Fibroblast of villous mesenchyme (primary cell): Measurements from ENCODE around the gene GTF3C5. TPM values are rescaled to one million over a fixed set of nuclear protein-coding genes. Genes with fewer than 3 reads are reported as not detected.
"Not testable (repeated sequence)": the region's sequence is repeated elsewhere in the genome, so short reads cannot be mapped to it uniquely, and the experiment has no call there.

Experiments used
- DNase-seq: peaks from one replicate; pipeline ENCODE4 v3.0.0-alpha.2; 2010; ENCODE audit warnings: low read depth
- H3K4me3 ChIP-seq: 2 replicates; pipeline ENCODE4 v1.5.1; 2011; ENCODE audit warnings: low read depth, mild to moderate bottlenecking, low read length
- total RNA-seq: library from RNA; depleted of rRNA; stranded (reverse); fragments of >200 nt; gene quantifications from 2 replicates; pipeline ENCODE4 v1.2.3, GENCODE V29; 2012
- TF ChIP-seq, protein P1 (sequence below): IDR thresholded peaks from 2 replicates; pipeline ENCODE4 v1.5.1; 2012; ENCODE audit warnings: low read depth, mild to moderate bottlenecking, low read length; ENCODE audit not compliant: insufficient read depth

The GTF3C5 gene
- total RNA-seq, 1 donor, result 30.7 TPM

DNA sequence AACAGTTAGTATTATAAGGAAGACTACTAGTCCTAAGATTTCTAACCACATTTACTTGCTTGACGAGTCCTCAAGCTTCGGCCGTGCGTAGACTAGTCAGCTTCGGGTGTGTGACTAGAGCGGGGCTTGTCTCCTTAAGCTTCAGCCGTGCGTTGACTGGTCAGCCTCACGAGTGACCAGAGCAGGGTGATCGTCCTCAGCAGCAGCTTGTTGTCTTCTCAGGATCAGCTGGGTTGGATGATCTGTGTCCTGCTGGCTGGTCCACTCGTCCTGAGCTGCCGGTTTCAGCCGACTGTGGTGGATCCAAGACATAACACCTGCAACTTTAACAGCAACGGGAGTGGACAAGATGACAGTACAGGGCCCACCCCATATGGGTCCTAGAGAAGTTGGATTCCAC, 47.7 kb downstream of the GTF3C5 start:
- H3K4me3 ChIP-seq, result no peak overlapping the region
- no peak for DNase-seq
- TF ChIP-seq, protein P1, sequence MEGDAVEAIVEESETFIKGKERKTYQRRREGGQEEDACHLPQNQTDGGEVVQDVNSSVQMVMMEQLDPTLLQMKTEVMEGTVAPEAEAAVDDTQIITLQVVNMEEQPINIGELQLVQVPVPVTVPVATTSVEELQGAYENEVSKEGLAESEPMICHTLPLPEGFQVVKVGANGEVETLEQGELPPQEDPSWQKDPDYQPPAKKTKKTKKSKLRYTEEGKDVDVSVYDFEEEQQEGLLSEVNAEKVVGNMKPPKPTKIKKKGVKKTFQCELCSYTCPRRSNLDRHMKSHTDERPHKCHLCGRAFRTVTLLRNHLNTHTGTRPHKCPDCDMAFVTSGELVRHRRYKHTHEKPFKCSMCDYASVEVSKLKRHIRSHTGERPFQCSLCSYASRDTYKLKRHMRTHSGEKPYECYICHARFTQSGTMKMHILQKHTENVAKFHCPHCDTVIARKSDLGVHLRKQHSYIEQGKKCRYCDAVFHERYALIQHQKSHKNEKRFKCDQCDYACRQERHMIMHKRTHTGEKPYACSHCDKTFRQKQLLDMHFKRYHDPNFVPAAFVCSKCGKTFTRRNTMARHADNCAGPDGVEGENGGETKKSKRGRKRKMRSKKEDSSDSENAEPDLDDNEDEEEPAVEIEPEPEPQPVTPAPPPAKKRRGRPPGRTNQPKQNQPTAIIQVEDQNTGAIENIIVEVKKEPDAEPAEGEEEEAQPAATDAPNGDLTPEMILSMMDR, result no peak

DNA sequence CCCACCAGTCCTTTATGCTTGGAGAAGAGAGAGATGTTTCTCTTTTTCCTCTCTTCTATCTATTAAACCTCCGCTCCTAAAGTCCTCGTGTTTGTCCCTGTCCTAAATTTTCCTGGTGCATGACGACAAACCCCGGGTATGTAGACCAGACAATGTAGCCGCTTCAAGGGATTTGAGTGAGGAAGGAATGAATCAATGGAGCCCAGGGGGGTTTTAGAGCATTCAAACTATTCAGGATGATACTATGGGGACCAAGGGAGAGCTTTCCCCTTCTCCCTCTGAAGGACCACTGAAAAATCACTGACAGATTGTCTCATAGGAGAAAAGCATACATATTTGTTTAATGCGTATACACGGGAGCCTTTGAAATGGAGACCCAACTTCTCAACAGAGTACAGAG, 49.4 kb downstream of the GTF3C5 start:
- TF ChIP-seq, protein P1, result no peak
- no peak overlapping the region for H3K4me3 ChIP-seq
- DNase-seq, result no peak

DNA sequence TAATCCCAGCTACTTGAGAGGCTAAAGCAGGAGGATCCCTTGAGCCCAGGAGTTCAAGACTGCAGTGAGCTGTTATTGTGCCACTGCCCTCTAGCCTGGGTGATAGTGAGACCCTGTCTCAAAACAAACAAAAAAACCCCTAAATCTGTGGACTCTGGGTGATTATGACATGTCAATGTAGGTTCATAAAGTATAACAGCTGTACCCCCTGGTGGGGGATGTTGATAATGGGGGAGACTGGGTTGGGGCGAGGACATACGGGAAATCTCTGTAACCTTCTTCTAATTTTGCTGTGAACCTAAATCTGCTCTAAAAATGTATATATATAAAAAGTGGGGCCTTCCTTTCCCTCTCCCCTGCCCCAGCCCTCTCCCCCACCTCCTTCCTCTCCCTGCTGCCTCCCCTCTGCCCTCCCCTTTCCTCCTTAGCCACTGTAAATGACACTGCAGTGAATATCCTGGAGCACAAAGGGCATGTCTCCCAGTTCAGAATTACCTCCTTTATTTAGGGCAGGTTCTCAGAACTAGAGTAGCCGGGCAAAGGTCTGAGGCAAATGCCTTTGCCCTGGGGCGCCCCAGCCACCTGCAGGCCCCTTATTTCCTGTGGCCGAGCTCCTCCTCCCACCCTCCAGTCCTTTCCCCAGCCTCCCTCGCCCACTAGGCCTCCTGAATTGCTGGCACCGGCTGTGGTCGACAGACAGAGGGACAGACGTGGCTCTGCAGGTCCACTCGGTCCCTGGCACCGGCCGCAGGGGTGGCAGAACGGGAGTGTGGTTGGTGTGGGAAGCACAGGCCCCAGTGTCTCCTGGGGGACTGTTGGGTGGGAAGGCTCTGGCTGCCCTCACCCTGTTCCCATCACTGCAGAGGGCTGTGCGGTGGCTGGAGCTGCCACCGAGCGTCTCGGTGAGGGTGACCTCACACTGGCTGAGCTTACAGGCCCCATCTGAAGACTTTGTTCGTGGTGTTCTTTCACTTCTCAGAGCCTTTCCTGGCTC, 50.3 kb downstream of the GTF3C5 start:
- not testable (repeated sequence) for H3K4me3 ChIP-seq, DNase-seq

DNA sequence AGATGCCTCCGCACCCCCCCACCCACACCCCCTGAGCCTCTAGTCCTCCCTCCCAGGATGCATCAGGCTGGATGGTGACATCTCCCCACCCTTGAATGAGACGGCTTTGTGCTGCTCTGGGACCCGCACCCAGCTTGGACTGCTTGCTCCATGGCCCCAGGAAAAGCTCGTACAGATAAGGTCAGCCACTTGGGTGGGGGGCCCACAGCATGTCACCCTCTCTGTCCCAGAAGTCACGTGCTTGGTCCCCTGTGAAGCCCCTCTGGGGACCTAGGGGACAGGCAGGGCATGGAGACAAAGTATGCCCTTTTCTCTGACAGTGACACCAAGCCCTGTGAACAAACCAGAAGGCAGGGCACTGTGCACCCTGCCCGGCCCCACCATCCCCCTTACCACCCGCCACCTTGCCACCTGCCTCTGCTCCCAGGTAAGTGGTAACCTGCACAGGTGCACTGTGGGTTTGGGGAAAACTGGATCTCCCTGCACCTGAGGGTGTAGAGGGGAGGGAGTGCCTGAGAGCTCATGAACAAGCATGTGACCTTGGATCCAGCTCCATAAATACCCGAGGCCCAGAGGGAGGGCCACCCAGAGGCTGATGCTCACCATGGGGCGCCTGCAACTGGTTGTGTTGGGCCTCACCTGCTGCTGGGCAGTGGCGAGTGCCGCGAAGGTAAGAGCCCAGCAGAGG, 51.3 kb downstream of the GTF3C5 start:
- H3K4me3 ChIP-seq, DNase-seq: not testable (repeated sequence)

DNA sequence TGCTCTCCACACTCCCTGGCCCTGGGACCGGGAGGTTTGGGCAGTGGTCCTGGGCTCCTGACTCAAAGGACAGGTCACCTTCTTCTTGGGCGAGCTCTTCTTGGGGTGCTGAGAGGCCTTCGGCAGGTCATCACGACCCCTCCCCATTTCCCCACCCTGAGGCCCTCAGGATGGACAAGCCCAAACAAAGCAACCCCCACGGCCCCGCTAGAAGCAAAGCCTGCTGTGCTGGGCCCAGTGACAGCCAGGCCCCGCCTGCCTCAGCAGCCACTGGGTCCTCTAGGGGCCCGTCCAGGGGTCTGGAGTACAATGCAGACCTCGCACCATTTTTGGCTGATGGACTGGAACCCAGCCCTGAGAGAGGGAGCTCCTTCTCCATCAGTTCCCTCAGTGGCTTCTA, 52.9 kb downstream of the GTF3C5 start:
- not testable (repeated sequence) for DNase-seq

DNA sequence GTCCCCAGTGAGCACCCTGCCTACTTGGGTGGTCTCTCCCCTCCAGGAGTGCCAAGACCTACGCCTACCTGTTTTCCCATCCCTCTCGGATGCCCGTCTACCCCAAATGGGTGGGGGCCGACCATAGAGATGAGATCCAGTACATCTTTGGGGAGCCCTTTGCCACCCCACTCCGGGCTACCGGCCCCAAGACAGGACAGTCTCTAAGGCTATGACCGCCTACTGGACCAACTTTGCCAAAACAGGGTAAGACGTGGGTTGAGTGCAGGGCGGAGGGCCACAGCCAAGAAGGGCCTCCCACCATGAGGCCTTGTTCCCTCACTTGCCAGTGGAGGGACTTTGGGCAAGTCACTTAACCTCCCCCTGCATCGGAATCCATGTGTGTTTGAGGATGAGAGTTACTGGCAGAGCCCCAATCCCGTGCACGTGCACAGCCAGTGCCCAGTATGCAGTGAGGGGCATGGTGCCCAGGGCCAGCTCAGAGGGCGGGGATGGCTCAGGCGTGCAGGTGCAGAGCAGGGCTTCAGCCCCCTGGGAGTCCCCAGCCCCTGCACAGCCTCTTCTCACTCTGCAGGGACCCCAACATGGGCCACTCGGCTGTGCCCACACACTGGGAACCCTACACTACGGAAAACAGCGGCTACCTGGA, 55.5 kb downstream of the GTF3C5 start:
- not testable (repeated sequence) for DNase-seq, H3K4me3 ChIP-seq

More for the DNA sequence above, 52.9 kb downstream of the GTF3C5 start:
- H3K4me3 ChIP-seq, result not testable (repeated sequence)

DNA sequence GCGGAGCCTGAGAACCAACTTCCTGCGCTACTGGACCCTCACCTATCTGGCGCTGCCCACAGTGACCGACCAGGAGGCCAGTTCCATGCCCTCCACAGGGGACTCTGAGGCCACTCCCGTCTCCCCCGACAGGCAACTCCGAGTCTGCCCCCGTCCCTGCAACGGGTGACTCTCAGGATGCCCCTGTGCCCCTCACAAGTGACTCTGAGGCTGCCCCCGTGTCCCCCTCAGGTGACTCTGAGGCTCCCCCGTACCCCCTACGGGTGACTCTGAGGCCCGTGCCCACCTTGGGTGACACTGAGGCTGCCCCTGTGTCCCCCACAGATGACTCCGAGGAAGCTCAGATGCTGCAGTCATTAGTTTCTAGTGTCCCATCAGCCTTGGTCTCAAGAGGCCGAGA, 56.1 kb downstream of the GTF3C5 start:
- TF ChIP-seq, protein P1, result no peak
- no peak overlapping the region for H3K4me3 ChIP-seq
- DNase-seq, result no peak

DNA sequence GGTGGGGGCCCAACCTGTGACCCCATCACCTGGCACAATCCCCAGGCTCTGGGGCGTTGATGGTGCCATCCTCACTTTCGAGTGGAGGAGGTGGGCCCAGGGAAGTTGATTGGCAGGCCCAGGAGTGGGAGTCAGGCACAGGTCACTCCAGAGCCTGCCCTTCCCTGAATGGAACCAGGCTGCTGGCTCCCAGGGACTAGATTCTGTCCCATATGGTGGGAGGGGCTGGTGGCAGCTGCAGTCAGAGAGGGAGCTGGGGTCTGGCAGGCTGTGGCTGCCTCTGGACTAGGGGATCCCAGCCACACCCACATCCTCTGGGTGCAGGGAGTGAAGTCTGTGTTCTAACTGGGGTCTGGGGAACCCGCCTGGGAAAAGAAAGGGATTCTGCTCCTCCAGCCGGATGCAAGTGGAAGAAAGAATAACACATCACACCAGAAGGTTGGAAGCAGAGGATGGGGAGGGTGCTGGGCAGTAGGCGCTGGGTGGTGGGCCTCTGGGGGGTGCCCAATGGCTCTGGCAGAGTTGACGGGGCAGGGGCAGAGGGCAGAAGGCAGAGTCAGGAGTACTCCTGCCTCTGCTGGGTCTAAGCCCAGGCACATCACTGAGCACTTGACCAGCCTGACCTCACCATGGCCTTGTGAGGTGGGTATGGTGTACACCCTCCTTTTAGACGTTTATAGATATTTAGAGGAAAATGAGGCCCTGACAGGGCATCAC, 56.8 kb downstream of the GTF3C5 start:
- H3K4me3 ChIP-seq, result no peak overlapping the region
- TF ChIP-seq, protein P1, result no peak
- no peak for DNase-seq
